OCI-LY1 (cell line): Measurements from ENCODE around the gene XRCC2.
"Not testable (repeated sequence)": the region's sequence is repeated elsewhere in the genome, so short reads cannot be mapped to it uniquely, and the experiment has no call there.

Source experiments
- H2AFZ ChIP-seq: fragments of 200-600 bp; sonication (generic), shearing (Covaris generic); 2 replicates; pipeline ENCODE4 v1.6.0; 2014; ENCODE audit warnings: antibody characterized with exemption, mild to moderate bottlenecking, low read length
- H3F3A ChIP-seq: fragments of 200-600 bp; sonication (generic), shearing (Covaris generic); 2 replicates; pipeline ENCODE4 v1.6.0; 2014; ENCODE audit warnings: mild to moderate bottlenecking, antibody characterized with exemption, low read length, moderate library complexity; ENCODE audit not compliant: insufficient read depth
- H3K27ac ChIP-seq: fragments of 200-600 bp; sonication (generic); 2 replicates; pipeline ENCODE4 v1.5.1; 2014; ENCODE audit warnings: low read length, mixed run types, mild to moderate bottlenecking, low read depth; ENCODE audit not compliant: poor library complexity, severe bottlenecking
- H3K27me3 ChIP-seq: fragments of 200-600 bp; sonication (generic); 2 replicates; pipeline ENCODE4 v1.6.0; 2014; ENCODE audit warnings: antibody characterized with exemption, mild to moderate bottlenecking, low read length, moderate library complexity; ENCODE audit not compliant: insufficient read depth
- H3K36me3 ChIP-seq: fragments of 200-600 bp; sonication (generic); 2 replicates; pipeline ENCODE4 v1.6.1; 2014; ENCODE audit warnings: mild to moderate bottlenecking, antibody characterized with exemption, low read length, moderate library complexity, mixed read lengths; ENCODE audit not compliant: insufficient read depth
- H3K4me1 ChIP-seq: fragments of 200-600 bp; sonication (generic); 2 replicates; pipeline ENCODE4 v1.5.1; 2014; ENCODE audit warnings: mild to moderate bottlenecking, low read length, moderate library complexity; ENCODE audit not compliant: insufficient read depth, severe bottlenecking
- H3K4me2 ChIP-seq: fragments of 200-600 bp; sonication (generic), shearing (Covaris generic); 2 replicates; pipeline ENCODE4 v1.6.1; 2014; ENCODE audit warnings: low read length
- H3K4me3 ChIP-seq: fragments of 200-600 bp; sonication (generic); 2 replicates; pipeline ENCODE4 v1.5.1; 2014; ENCODE audit warnings: low read length, low read depth, mild to moderate bottlenecking, mixed read lengths; ENCODE audit not compliant: poor library complexity, severe bottlenecking
- H3K79me2 ChIP-seq: fragments of 200-600 bp; shearing (Covaris generic); 2 replicates; pipeline ENCODE4 v1.6.1; 2016; ENCODE audit warnings: mixed run types, low read length, mixed read lengths; ENCODE audit not compliant: insufficient read depth
- H3K9ac ChIP-seq: fragments of 200-600 bp; sonication (generic), shearing (Covaris generic); 2 replicates; pipeline ENCODE4 v1.6.1; 2014; ENCODE audit warnings: mild to moderate bottlenecking, low read length, mixed read lengths
- H3K9me2 ChIP-seq: fragments of 200-600 bp; sonication (generic), shearing (Covaris generic); 2 replicates; pipeline ENCODE4 v1.6.1; 2014; ENCODE audit warnings: low read depth, mild to moderate bottlenecking, low read length, mixed read lengths
- H3K9me3 ChIP-seq: fragments of 200-600 bp; shearing (Covaris generic); 2 replicates; pipeline ENCODE4 v1.6.1; 2014; ENCODE audit warnings: low read length, mixed read lengths
- H4K20me1 ChIP-seq: fragments of 200-600 bp; sonication (generic), shearing (Covaris generic); 2 replicates; pipeline ENCODE4 v1.6.0; 2016; ENCODE audit warnings: mild to moderate bottlenecking, low read length; ENCODE audit not compliant: insufficient read depth
- CTCF ChIP-seq: fragments of 200-600 bp; sonication (generic), shearing (Covaris generic); IDR thresholded peaks from 2 replicates; pipeline ENCODE4 v1.5.1; 2017; ENCODE audit warnings: mild to moderate bottlenecking, antibody characterized with exemption, low read length, moderate library complexity, mixed read lengths
- EZH2 ChIP-seq: fragments of 200-600 bp; sonication (generic), shearing (Covaris generic); IDR thresholded peaks from 2 replicates; pipeline ENCODE4 v1.8.0; 2017; ENCODE audit warnings: borderline replicate concordance, mixed run types, mild to moderate bottlenecking, antibody characterized with exemption, low read length, moderate library complexity, mixed read lengths

XRCC2 gene

GRCh38 chr7:152675759-152676636 lies at the start of gene XRCC2:
TSS of gene XRCC2 (minus strand) at chr7:152676141. CDS start at chr7:152676079, 62 bp downstream.
- Histone ChIP-seq H3K79me2 (peaks cover 44% of the 10 kb centered on the region), H3F3A (no peaks in the 10 kb centered on the region), H3K9me3 (no peaks in the 10 kb centered on the region), H3K36me3 (peaks cover 20% of the 10 kb centered on the region), H4K20me1 (no peaks in the 10 kb centered on the region), H2AFZ (peak within 1 kb of the TSS; percentile 58; the same call in 1 of the 2 replicates), H3K4me2 (peak within 1 kb of the TSS; percentile 97), H3K4me3 (peak within 1 kb of the TSS; percentile 74), H3K27ac (peak within 1 kb of the TSS; percentile 53), H3K9me2 (no peaks in the 10 kb centered on the region), H3K27me3 (no peaks in the 10 kb centered on the region), H3K4me1 (peaks cover 18% of the 10 kb centered on the region), H3K9ac (peak within 1 kb of the TSS; percentile 77)
- TF ChIP-seq CTCF (no peak), EZH2 (no peak)

DNA sequence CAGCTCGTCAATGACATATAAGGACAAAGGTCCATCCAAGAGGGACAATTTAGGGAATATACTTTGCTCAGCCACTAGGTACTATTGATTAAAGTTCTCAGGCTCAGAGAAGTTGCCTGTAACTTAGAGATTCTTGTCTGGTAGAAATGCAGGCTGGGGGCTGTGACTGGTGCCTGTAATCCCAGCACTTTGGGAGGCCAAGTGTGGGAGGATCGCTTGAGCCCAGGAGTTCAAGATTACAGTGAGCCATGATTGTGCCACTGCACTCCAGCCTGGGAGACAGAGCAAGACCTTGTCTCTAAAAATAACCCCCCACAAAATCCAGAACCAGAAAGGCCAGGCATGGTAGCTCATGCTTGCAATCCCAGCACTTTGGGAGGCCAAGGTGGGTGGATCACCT lies 47.4 kb upstream of the XRCC2 start:
- Histone ChIP-seq H3K4me2 (no peak overlapping the region), H3K9ac (no peak overlapping the region), H3K27ac (no peak overlapping the region), H3K27me3 (no peaks in the 10 kb centered on the region; the same call in 1 of the 2 replicates), H3K36me3 (no peaks in the 10 kb centered on the region), H3K9me3 (no peaks in the 10 kb centered on the region), H3F3A (no peaks in the 10 kb centered on the region), H3K79me2 (no peaks in the 10 kb centered on the region), H3K4me1 (no peaks in the 10 kb centered on the region), H4K20me1 (no peaks in the 10 kb centered on the region), H2AFZ (no peak overlapping the region), H3K4me3 (no peak overlapping the region), H3K9me2 (no peaks in the 10 kb centered on the region)
- TF ChIP-seq EZH2 (no peak), CTCF (no peak)

- not testable (repeated sequence) for H3K9ac ChIP-seq, H3K9me2 ChIP-seq, H3K27ac ChIP-seq, H3K9me3 ChIP-seq, H3K27me3 ChIP-seq, H2AFZ ChIP-seq, H3K4me3 ChIP-seq, H3K79me2 ChIP-seq, H3K4me2 ChIP-seq, H4K20me1 ChIP-seq, H3F3A ChIP-seq, H3K4me1 ChIP-seq, H3K36me3 ChIP-seq
These were observed 36.6 kb upstream of the XRCC2 start for GRCh38 chr7:152712412-152713042.
